PC-3 (cell line): ENCODE results near the gene TMEM171. TPM values are rescaled to one million over a fixed set of nuclear protein-coding genes. Genes with fewer than 3 reads are reported as not detected.

ENCODE experiments used
- ATAC-seq: fragments of 200-7000 bp; cut with Tn5 transposase; 2 replicates; pipeline ENCODE4 v1.9.1; 2020; ENCODE audit warnings: mild to moderate bottlenecking, moderate library complexity
- BruUV-seq: library from RNA; stranded (reverse); fragments of 400-500 nt; replicated peaks from 2 replicates; lab custom pipeline; 2021; lab: Mats Ljungman, UMichigan
- CTCF ChIA-PET: fragments of 300-600 bp; sonication (Branson Sonifier 250); formaldehyde crosslinking; loops from one replicate; lab custom pipeline; 2022; ENCODE audit warnings: antibody characterized with exemption; lab: Charles Lee
- POLR2A ChIA-PET: fragments of 300-600 bp; sonication (Branson Sonifier 250); formaldehyde crosslinking; loops from one replicate; lab custom pipeline; 2022; ENCODE audit warnings: antibody characterized with exemption; ENCODE audit not compliant: unreplicated experiment; lab: Charles Lee
- DNase-seq: peaks from one replicate; pipeline ENCODE4 v3.0.0-alpha.2; 2015
- H2AFZ ChIP-seq: fragments of 300-600 bp; sonication (generic); 2 replicates; pipeline ENCODE4 v1.6.0; 2016; ENCODE audit warnings: antibody characterized with exemption, low read length
- H3F3A ChIP-seq: fragments of 300-600 bp; sonication (generic); one replicate; pipeline ENCODE4 v1.6.0; 2017; ENCODE audit warnings: antibody characterized with exemption, low read length, control low read depth, mild to moderate bottlenecking; ENCODE audit not compliant: unreplicated experiment
- H3K27ac ChIP-seq: fragments of 300-600 bp; sonication (generic); 2 replicates; pipeline ENCODE4 v1.5.1; 2016; ENCODE audit warnings: mild to moderate bottlenecking, low read length
- H3K27me3 ChIP-seq: fragments of 300-600 bp; sonication (generic); 2 replicates; pipeline ENCODE4 v1.6.1; 2016; ENCODE audit warnings: low read length, mixed read lengths
- H3K36me3 ChIP-seq: fragments of 300-600 bp; sonication (generic); 2 replicates; pipeline ENCODE4 v1.6.1; 2016; ENCODE audit warnings: low read depth, mixed run types, low read length, mixed read lengths
- H3K4me1 ChIP-seq: fragments of 300-600 bp; sonication (generic); 2 replicates; pipeline ENCODE4 v1.5.1; 2016; ENCODE audit warnings: low read length; ENCODE audit not compliant: insufficient read depth
- H3K4me2 ChIP-seq: fragments of 300-600 bp; sonication (generic); 2 replicates; pipeline ENCODE4 v1.6.0; 2016; ENCODE audit warnings: low read length
- H3K4me3 ChIP-seq: fragments of 300-600 bp; sonication (generic); 2 replicates; pipeline ENCODE4 v1.5.1; 2016; ENCODE audit warnings: mild to moderate bottlenecking, low read length, mixed read lengths
- H3K79me2 ChIP-seq: fragments of 300-600 bp; sonication (generic); 2 replicates; pipeline ENCODE4 v1.6.1; 2017; ENCODE audit warnings: low read length, mixed read lengths
- H3K9ac ChIP-seq: fragments of 300-600 bp; sonication (generic); 2 replicates; pipeline ENCODE4 v1.6.0; 2016; ENCODE audit warnings: mild to moderate bottlenecking, low read length
- H3K9me2 ChIP-seq: fragments of 300-600 bp; sonication (generic); replicated peaks from 2 replicates; pipeline ENCODE4 v1.6.1; 2016; ENCODE audit warnings: mixed run types, low read length, mixed read lengths
- H3K9me3 ChIP-seq: fragments of 300-600 bp; sonication (generic); 2 replicates; pipeline ENCODE4 v1.6.1; 2016; ENCODE audit warnings: low read length, mixed read lengths
- H4K20me1 ChIP-seq: fragments of 300-600 bp; sonication (generic); 2 replicates; pipeline ENCODE4 v1.6.1; 2016; ENCODE audit warnings: low read length, mixed read lengths
- CTCF ChIP-seq: fragments of 300-600 bp; sonication (generic); conservative IDR thresholded peaks from 2 replicates; pipeline ENCODE4 v1.5.1; 2017; ENCODE audit warnings: antibody characterized with exemption, low read depth, mild to moderate bottlenecking, low read length
- EZH2 ChIP-seq: fragments of 300-600 bp; sonication (generic); IDR thresholded peaks from one replicate; pipeline ENCODE4 v1.6.1; 2017; ENCODE audit warnings: antibody characterized with exemption, mild to moderate bottlenecking, low read length; ENCODE audit not compliant: unreplicated experiment
- EZH2phosphoT487 ChIP-seq: fragments of 300-600 bp; sonication (generic); IDR thresholded peaks from 2 replicates; pipeline ENCODE4 v1.6.1; 2018; ENCODE audit warnings: mild to moderate bottlenecking, antibody characterized with exemption, low read length, borderline replicate concordance
- intact Hi-C: fragments of 100-400 bp; cut with micrococcal nuclease; formaldehyde crosslinking; loops from 2 replicates; pipeline ENCODE4 v1.9.0; 2023
- total RNA-seq: library from RNA; depleted of rRNA; stranded (reverse); fragments of >200 nt; gene quantifications from 2 replicates; pipeline ENCODE4 v1.2.3, GENCODE V29; 2014

Gene TMEM171
- total RNA-seq, 1 experiment from 2014 or later: 1.8 TPM

GRCh38 chr5:73095564-73096238, 24.7 kb upstream of the TMEM171 start:
- intact Hi-C loops: no loop called here
- no peaks in the 10 kb centered on the region for H3K79me2 ChIP-seq
- H3K4me3 ChIP-seq: no peak overlapping the region
- no peaks in the 10 kb centered on the region for H3K9me2 ChIP-seq
- CTCF ChIA-PET: no interaction called here
- no peaks in the 10 kb centered on the region for H3K9me3 ChIP-seq
- H3K36me3 ChIP-seq: no peaks in the 10 kb centered on the region
- no peaks in the 10 kb centered on the region for H3F3A ChIP-seq
- H4K20me1 ChIP-seq: no peaks in the 10 kb centered on the region
- no peak overlapping the region for H3K27ac ChIP-seq
- no peak overlapping the region for H3K9ac ChIP-seq
- DNase-seq: no peak
- no peak for ATAC-seq
- POLR2A ChIA-PET: no interaction called here
- BruUV-seq: no TSS peak
- H3K4me2 ChIP-seq: no peak overlapping the region
- peaks cover 11% of the 10 kb centered on the region for H3K4me1 ChIP-seq
- TF ChIP-seq EZH2phosphoT487 (no peak), CTCF (no peak), EZH2 (no peak)
- no peaks in the 10 kb centered on the region for H3K27me3 ChIP-seq
- H2AFZ ChIP-seq: no peak overlapping the region

- Histone ChIP-seq H3K9ac (no peak overlapping the region), H3K27ac (no peak overlapping the region), H4K20me1 (no peaks in the 10 kb centered on the region), H3K79me2 (no peaks in the 10 kb centered on the region), H3K9me2 (no peaks in the 10 kb centered on the region), H3K36me3 (no peaks in the 10 kb centered on the region), H3K9me3 (no peaks in the 10 kb centered on the region), H2AFZ (no peak overlapping the region), H3K4me3 (no peak overlapping the region), H3K4me1 (peaks cover 11% of the 10 kb centered on the region), H3K4me2 (no peak overlapping the region), H3K27me3 (no peaks in the 10 kb centered on the region), H3F3A (no peaks in the 10 kb centered on the region)
- POLR2A ChIA-PET: no interaction called here
- TF ChIP-seq EZH2 (no peak), CTCF (no peak), EZH2phosphoT487 (no peak)
- DNase-seq (no peak), ATAC-seq (no peak)
- intact Hi-C loops: no loop called here
- no TSS peak for BruUV-seq
- CTCF ChIA-PET: no interaction called here
These were observed 24.2 kb upstream of the TMEM171 start for GRCh38 chr5:73096239-73096575.

GRCh38 chr5:73097740-73098139, 22.6 kb upstream of the TMEM171 start:
- ChIA-PET POLR2A (no interaction called here), CTCF (no interaction called here)
- no peak for ATAC-seq
- Histone ChIP-seq H3K9me3 (no peaks in the 10 kb centered on the region), H3K36me3 (no peaks in the 10 kb centered on the region), H3K4me3 (no peak overlapping the region), H3K4me2 (no peak overlapping the region), H3K27ac (no peak overlapping the region), H4K20me1 (no peaks in the 10 kb centered on the region), H3K79me2 (no peaks in the 10 kb centered on the region), H2AFZ (no peak overlapping the region), H3K27me3 (no peaks in the 10 kb centered on the region), H3K9ac (no peak overlapping the region), H3K9me2 (no peaks in the 10 kb centered on the region), H3K4me1 (peaks cover 11% of the 10 kb centered on the region), H3F3A (no peaks in the 10 kb centered on the region)
- TF ChIP-seq EZH2phosphoT487: no peak
- intact Hi-C loops: no loop called here
- BruUV-seq: no TSS peak
- no peak for DNase-seq
